CD14-positive monocyte (primary cell): ENCODE measurements around the gene DES. TPM values are rescaled to one million over a fixed set of nuclear protein-coding genes. Genes with fewer than 3 reads are reported as not detected.

Experiments
- DNase-seq, 3 donors: peaks; one replicate each; pipeline ENCODE4 v3.0.0-alpha.2; 2011 to 2022
- H2AFZ ChIP-seq: 2 replicates; pipeline ENCODE4 v1.6.0; 2012; ENCODE audit warnings: mild to moderate bottlenecking, low read depth, low read length, inconsistent platforms; ENCODE audit not compliant: insufficient read depth, poor library complexity, severe bottlenecking
- H3K27ac ChIP-seq, 2 donors: 1 replicate in 1 of 2; 2 replicates in 1 of 2; pipeline ENCODE4 v1.5.1; 2012 to 2013; ENCODE audit warnings: low read length in 2 of 2, control low read depth in 1 of 2, inconsistent platforms in 1 of 2, low read depth in 1 of 2, mild to moderate bottlenecking in 1 of 2
- H3K27me3 ChIP-seq, 2 donors: one replicate each; pipeline versions ENCODE4 v1.6.0 to v1.6.1; 2011 to 2013; ENCODE audit warnings: low read length in 2 of 2; ENCODE audit not compliant: control insufficient read depth in 2 of 2, insufficient read depth in 2 of 2
- H3K36me3 ChIP-seq, 2 donors: replicated peaks in 1 of 2; 1 replicate in 1 of 2; 2 replicates in 1 of 2; pipeline versions ENCODE4 v1.5.1 to v1.6.1; 2012 to 2013; ENCODE audit warnings: low read length in 2 of 2, control low read depth in 1 of 2, inconsistent platforms in 1 of 2, mild to moderate bottlenecking in 1 of 2; ENCODE audit not compliant: insufficient read depth in 2 of 2, control insufficient read depth in 1 of 2
- H3K4me1 ChIP-seq, 2 donors: 1 replicate in 1 of 2; 2 replicates in 1 of 2; pipeline versions ENCODE4 v1.5.1 to v1.6.1; 2012 to 2013; ENCODE audit warnings: low read length in 2 of 2, control low read depth in 1 of 2, inconsistent platforms in 1 of 2, mild to moderate bottlenecking in 1 of 2, moderate library complexity in 1 of 2; ENCODE audit not compliant: insufficient read depth in 2 of 2, control insufficient read depth in 1 of 2
- H3K4me2 ChIP-seq: replicated peaks from 2 replicates; pipeline ENCODE3; 2012; ENCODE audit warnings: low read length, moderate library complexity, mild to moderate bottlenecking; ENCODE audit not compliant: poor library complexity, severe bottlenecking; ENCODE audit errors: extremely low read depth
- H3K4me3 ChIP-seq, 3 experiments: fragments of 200-600 bp in 1 of 3; sonication (generic) in 1 of 3; replicated peaks in 1 of 3; 1 replicate in 2 of 3; 2 replicates in 1 of 3; pipeline ENCODE4 v1.5.1; 2011 to 2013; ENCODE audit warnings: low read length in 3 of 3, mild to moderate bottlenecking in 3 of 3, control low read depth in 2 of 3, low read depth in 2 of 3, inconsistent platforms in 1 of 3, moderate library complexity in 1 of 3
- H3K79me2 ChIP-seq: 2 replicates; pipeline ENCODE4 v1.6.0; 2012; ENCODE audit warnings: mild to moderate bottlenecking, control low read depth, inconsistent platforms, low read length, moderate library complexity; ENCODE audit not compliant: insufficient read depth
- H3K9ac ChIP-seq: 2 replicates; pipeline ENCODE4 v1.6.0; 2017; ENCODE audit warnings: low read length, mild to moderate bottlenecking; ENCODE audit not compliant: insufficient read depth, poor library complexity, severe bottlenecking
- H3K9me3 ChIP-seq, 2 donors: replicated peaks in 1 of 2; 1 replicate in 1 of 2; 2 replicates in 1 of 2; pipeline versions ENCODE4 v1.5.1 to v1.6.1; 2012 to 2013; ENCODE audit warnings: low read length in 2 of 2, control low read depth in 1 of 2; ENCODE audit not compliant: control insufficient read depth in 1 of 2, insufficient read depth in 1 of 2
- H4K20me1 ChIP-seq: 2 replicates; pipeline ENCODE4 v1.6.0; 2012; ENCODE audit warnings: mild to moderate bottlenecking, low read length, control low read depth, moderate library complexity; ENCODE audit not compliant: insufficient read depth
- H3K27ac Mint-ChIP-seq, 7 donors: one replicate each; pipeline ENCODE4 v1.8.0; 2020; ENCODE audit warnings: mild to moderate bottlenecking in 7 of 7, mixed read lengths in 7 of 7, moderate library complexity in 6 of 7, inconsistent platforms in 2 of 7
- H3K27me3 Mint-ChIP-seq, 3 donors: one replicate each; pipeline ENCODE4 v1.8.0; 2021 to 2022; ENCODE audit warnings: low read depth in 3 of 3, mild to moderate bottlenecking in 3 of 3, mixed read lengths in 3 of 3, moderate library complexity in 3 of 3, inconsistent platforms in 1 of 3
- H3K36me3 Mint-ChIP-seq, 2 donors: one replicate each; pipeline ENCODE4 v1.8.0; 2020; ENCODE audit warnings: mixed read lengths in 2 of 2, inconsistent platforms in 1 of 2, mild to moderate bottlenecking in 1 of 2
- H3K4me1 Mint-ChIP-seq: one replicate; pipeline ENCODE4 v1.8.0; 2020; ENCODE audit warnings: mild to moderate bottlenecking, mixed read lengths
- H3K4me3 Mint-ChIP-seq, 2 donors: one replicate each; pipeline ENCODE4 v1.8.0; 2020; ENCODE audit warnings: mild to moderate bottlenecking in 2 of 2, mixed read lengths in 2 of 2, moderate library complexity in 1 of 2
- H3K9me3 Mint-ChIP-seq, 7 donors: one replicate each; pipeline ENCODE4 v1.8.0; 2020 to 2022; ENCODE audit warnings: mixed read lengths in 7 of 7, mild to moderate bottlenecking in 6 of 7, moderate library complexity in 6 of 7, inconsistent platforms in 2 of 7
- CTCF ChIP-seq: fragments of 200-600 bp; IDR thresholded peaks from one replicate; pipeline ENCODE4 v1.8.0; 2022; ENCODE audit warnings: antibody characterized with exemption, mild to moderate bottlenecking
- WGBS: methylation state at CpG from one replicate; pipeline ENCODE4 v1.1.5; 2013; ENCODE audit warnings: missing lambda C conversion rate; ENCODE audit not compliant: insufficient coverage; 5-methylcytosine and 5-hydroxymethylcytosine counted together
- intact Hi-C, 2 donors: fragments of 100-400 bp; cut with micrococcal nuclease; formaldehyde crosslinking; loops; one replicate each; pipeline versions ENCODE4 v1.15.0 to v1.15.1; 2023
- polyA plus RNA-seq, 3 donors: library from polyadenylated mRNA; depleted of rRNA in 1 of 3; unstranded in 2 of 3; stranded (reverse) in 1 of 3; fragments of 300-500 nt in 2 of 3; fragments of >200 nt in 1 of 3; fragmentation: Illumina TruSeq in 2 of 3; gene quantifications; 1 replicate in 2 of 3; 2 replicates in 1 of 3; pipeline ENCODE4 v1.2.3, GENCODE V29; 2012 to 2021

The DES gene
- polyA plus RNA-seq, 3 donors: 2.4 to 4.0 (median 2.4) TPM

- intact Hi-C loops: no loop called here
- Histone ChIP-seq H3K4me3 (no peak overlapping the region), H3K4me2 (peak overlapping the region; percentile 29), H3K27ac (no peak overlapping the region), H3K36me3 (no peaks in the 10 kb centered on the region), H3K9me3 (peaks cover 0 to 10% of the 10 kb centered on the region in 2 donors), H4K20me1 (no peaks in the 10 kb centered on the region), H3K79me2 (no peaks in the 10 kb centered on the region), H3K27me3 (peaks cover 20 to 78% of the 10 kb centered on the region in 2 donors), H3K4me1 (no peaks in the 10 kb centered on the region), H2AFZ (no peak overlapping the region), H3K9ac (no peak overlapping the region)
- peak overlapping the region in 1 of 2 donors; percentile 58 for H3K4me3 Mint-ChIP-seq
- WGBS: 15% methylated on average over 23 of the region's 35 CpGs
- peaks cover 0 to 9% (median 3%) of the 10 kb centered on the region in 7 donors for H3K9me3 Mint-ChIP-seq
- DNase-seq: no peak
- TF ChIP-seq CTCF: no peak
- H3K4me1 Mint-ChIP-seq: peaks cover 3% of the 10 kb centered on the region
- peaks cover 45 to 57% (median 54%) of the 10 kb centered on the region in 3 donors for H3K27me3 Mint-ChIP-seq
- peaks cover 0 to 3% of the 10 kb centered on the region in 2 donors for H3K36me3 Mint-ChIP-seq
- peak overlapping the region in 2 of 7 donors; percentile 36 to 38 for H3K27ac Mint-ChIP-seq
These were observed 24.3 kb downstream of the DES start for GRCh38 chr2:219442256-219443015.

GRCh38 chr2:219443016-219443696 is 25.0 kb downstream of the DES start:
- H3K27ac Mint-ChIP-seq: no peak overlapping the region
- H3K4me1 ChIP-seq: no peaks in the 10 kb centered on the region
- no peak overlapping the region for H3K4me3 ChIP-seq
- no peaks in the 10 kb centered on the region for H3K36me3 ChIP-seq
- 97% methylated on average over 9 of the region's 12 CpGs for WGBS
- peaks cover 3% of the 10 kb centered on the region for H3K4me1 Mint-ChIP-seq
- H3K9me3 ChIP-seq: peaks cover 0 to 10% of the 10 kb centered on the region in 2 donors
- no peak overlapping the region for H3K4me2 ChIP-seq
- peaks cover 0 to 9% (median 3%) of the 10 kb centered on the region in 7 donors for H3K9me3 Mint-ChIP-seq
- intact Hi-C loops: no loop called here
- H3K27me3 ChIP-seq: peaks cover 20 to 79% of the 10 kb centered on the region in 2 donors
- peak overlapping the region in 1 of 2 donors; percentile 65 for H3K4me3 Mint-ChIP-seq
- H3K9ac ChIP-seq: no peak overlapping the region
- H3K27me3 Mint-ChIP-seq: peaks cover 49 to 64% (median 61%) of the 10 kb centered on the region in 3 donors
- no peak overlapping the region for H2AFZ ChIP-seq
- H4K20me1 ChIP-seq: no peaks in the 10 kb centered on the region
- no peaks in the 10 kb centered on the region for H3K79me2 ChIP-seq
- no peak overlapping the region for H3K27ac ChIP-seq
- H3K36me3 Mint-ChIP-seq: peaks cover 0 to 3% of the 10 kb centered on the region in 2 donors
- no peak for DNase-seq
- TF ChIP-seq CTCF: no peak
